HG03135 (cell line): ENCODE measurements around the gene GNE.
"Not testable (repeated sequence)": the region's sequence is repeated elsewhere in the genome, so short reads cannot be mapped to it uniquely, and the experiment has no call there.

Experiments
- ATAC-seq: cut with Tn5 transposase; IDR thresholded peaks from one replicate; pipeline ENCODE4 v1.9.1; 2021; ENCODE audit warnings: mild to moderate bottlenecking, moderate library complexity; ENCODE audit not compliant: unreplicated experiment

The GNE gene

DNA sequence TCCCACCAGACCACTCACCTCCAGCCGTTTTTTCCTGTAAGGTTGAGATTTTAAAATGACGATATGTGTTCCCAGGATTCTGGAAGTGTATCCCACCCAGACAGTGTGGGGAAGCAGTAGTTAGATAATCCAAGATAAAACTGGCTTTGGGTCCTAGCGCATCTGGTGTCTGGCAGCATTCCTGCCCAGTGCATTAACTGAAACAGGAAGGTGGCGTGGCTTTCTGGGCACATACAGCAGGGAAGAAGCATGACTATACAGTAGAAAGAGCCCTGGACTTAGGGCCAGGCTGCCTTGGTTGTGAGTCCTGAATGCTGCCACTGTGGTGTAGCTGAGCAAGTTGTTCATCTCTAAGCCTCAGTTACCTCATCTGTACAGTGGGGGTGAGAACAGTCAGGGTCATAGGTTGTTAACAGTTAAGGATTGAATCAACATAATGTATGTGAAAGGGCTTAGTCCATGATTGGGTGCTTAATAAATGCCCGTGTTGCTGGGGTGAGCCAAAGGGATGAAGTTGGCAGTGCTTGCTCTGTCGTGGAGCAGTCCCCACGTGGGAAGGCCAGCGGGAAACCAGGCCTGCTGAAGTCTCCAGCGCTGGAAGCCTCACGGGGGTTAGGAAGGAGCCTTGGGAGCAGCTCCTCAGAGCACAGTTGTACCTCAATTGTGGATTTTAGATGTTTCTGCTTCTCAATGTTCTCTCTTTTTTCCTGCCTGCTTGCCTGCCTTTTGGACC is 49.6 kb downstream of the GNE start:
- no peak for ATAC-seq

DNA sequence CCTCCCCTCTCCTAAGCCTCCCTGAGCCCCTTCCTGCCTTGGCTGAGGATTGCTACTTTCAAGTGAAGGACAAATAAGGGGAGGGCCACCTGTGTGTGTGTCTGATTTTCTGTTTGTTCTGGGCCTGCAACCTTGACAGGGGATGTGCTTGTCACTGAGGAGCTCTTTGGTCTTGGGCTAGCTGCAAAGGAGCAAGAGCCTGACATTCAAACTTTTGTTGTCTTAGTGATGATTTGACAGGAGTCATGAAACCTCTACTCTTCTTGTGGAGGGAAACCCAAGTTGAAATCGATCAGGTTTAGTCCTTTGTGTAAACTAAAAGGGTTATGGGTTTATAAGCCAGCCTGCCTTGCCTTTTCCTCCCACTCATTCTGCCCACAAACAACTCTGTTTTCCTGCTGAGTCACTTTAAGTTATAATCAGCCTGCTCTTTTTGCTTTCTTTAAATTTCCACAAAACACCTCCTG is 50.7 kb downstream of the GNE start:
- no peak for ATAC-seq

- no peak for ATAC-seq
Measured at GRCh38 chr9:36207016-36207415, 51.2 kb downstream of the GNE start.

DNA sequence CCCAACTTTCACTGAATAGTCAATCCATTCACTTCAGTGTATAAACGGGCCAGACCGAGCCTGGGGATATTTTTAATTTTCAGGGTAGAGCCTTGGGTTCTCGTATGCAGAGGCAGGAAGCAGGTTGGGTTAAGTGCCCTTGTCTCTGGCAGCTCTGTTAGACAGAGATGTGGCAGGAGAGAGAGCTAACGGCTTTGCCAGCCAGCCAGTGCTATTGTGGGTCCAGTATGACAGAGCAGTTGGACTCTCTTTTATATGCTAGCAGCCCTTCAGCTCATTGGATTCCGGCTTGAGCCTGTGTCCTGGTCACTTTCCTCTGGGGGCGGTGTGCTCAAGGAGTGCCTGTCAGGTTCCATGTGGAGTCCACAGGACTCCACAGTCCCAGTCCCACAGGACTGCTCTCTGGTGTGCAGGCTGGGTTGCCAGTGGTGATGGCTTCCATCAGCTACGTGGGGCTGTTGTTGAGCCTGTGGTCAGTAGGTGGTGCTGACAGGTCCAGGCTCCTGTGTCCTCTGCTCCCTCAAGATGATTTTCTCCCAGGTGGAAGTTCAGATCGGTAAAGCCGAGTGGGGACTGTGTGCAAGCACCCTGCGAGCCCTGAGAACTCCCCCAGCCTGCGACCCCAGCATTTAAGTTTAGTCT is 53.2 kb downstream of the GNE start:
- no peak for ATAC-seq

GRCh38 chr9:36194326-36195000 is 63.8 kb downstream of the GNE start:
- ATAC-seq = no peak

DNA sequence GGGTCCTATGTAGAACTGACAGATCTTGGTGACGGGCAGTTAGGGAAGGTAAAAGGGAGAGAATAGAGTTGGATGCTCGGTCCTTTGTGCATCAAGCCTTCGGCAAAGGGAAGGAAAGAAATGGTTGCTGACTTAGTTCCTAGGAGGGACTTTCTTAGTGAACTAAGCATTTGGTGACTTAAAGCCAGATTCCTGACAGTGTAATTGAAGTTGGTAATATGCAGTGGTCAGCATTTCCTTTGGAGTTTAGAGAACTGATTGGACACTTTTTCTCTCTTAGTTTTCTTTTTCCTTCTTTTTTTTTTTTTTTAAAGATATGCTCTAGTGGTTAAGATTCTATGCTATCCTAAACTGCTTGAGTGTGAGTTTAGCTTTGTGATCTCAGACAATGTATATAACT is 65.2 kb downstream of the GNE start:
- no peak for ATAC-seq

DNA sequence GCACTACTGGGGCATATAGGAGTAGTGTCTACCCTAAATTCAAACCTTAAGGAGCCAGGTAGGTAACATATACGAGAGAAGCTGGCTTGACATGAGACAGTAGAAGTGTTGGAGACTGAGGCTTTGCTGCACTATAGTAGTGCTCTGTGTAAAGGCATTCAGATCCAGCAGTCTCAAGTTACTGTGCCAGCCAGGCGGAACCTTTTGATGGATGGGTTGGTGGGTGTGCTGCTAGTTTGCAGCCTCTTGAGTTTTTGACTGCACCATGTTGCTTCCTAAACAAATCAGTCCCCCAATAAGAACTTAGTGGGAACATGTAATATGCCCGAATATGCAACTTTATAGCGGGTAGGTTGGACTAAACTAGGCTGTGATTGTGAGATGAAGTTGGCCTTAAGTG is 66.1 kb downstream of the GNE start:
- ATAC-seq = no peak

DNA sequence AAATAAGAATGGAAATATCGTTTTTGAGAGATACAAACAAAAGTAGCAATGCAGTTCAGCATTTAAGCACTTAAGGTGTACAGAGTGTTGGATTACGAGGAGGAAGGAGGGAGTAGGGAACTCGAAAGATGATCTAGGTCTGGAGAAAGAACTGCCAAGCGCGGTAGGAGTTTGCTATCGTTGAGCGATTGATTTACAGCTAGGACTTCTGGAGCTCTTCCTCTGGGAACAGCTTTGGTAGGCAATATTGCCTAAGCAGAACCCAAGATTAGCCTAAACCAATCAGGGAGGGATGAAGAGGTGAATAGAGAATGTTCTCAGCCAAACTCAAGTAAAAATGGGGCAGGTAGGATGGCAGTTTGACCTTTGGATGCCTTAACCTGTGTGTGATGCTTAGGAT is 66.6 kb downstream of the GNE start:
- no peak for ATAC-seq

DNA sequence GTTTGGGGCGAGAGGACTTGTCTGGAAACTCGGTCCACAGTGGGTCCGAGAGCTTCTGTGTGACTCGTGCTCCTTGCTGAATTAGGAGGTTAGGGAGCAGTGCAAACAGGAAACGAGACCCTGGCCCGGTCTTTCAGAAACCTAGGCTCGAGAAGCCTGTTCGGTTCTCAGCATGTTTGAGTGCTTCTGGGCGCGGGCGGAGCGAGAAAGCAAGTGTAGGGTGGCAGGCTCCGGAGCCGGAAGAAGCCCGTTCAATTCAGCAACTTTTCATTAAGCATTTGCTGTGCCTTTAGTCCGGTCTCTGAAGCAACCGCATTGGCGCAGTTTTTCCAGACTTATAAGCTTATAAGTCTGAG is 67.0 kb downstream of the GNE start:
- ATAC-seq = peak; percentile 13

- ATAC-seq = peak; percentile 96
Measured at GRCh38 chr9:36190388-36191289, 67.6 kb downstream of the GNE start, which contains the start of gene CLTA. TSS of gene CLTA (plus strand) at chr9:36190921. CDS start at chr9:36191057, 136 bp downstream.

GRCh38 chr9:36189976-36190375 is 68.3 kb downstream of the GNE start:
- no peak for ATAC-seq

- no peak for ATAC-seq
Measured at GRCh38 chr9:36188212-36188611, 70.0 kb downstream of the GNE start.

- no peak for ATAC-seq
Measured at GRCh38 chr9:36187414-36187813, 70.8 kb downstream of the GNE start.

GRCh38 chr9:36180243-36180642 is 78.0 kb downstream of the GNE start:
- ATAC-seq = not testable (repeated sequence)

DNA sequence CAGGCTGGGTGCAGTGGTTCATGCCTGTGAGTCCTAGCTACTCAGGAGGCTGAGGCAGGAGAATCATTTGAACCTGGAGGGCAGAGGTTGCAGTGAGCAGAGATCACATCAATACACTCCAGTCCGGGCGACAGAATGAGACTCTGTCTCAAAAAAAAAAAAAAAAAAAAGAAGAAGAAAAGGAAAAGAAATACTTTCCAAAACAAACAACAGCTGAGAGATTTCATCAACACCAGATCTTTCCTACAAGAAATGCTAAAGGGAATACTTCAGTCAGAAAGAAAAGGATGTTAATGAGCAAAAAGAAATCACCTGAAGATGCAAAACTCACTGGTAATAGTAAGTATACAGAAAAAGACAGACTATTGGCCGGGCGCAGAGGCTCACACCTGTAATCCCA is 80.7 kb downstream of the GNE start:
- no peak for ATAC-seq

GRCh38 chr9:36176496-36176895 is 81.8 kb downstream of the GNE start:
- ATAC-seq = not testable (repeated sequence)

- not testable (repeated sequence) for ATAC-seq
Measured at GRCh38 chr9:36175209-36175608, 83.0 kb downstream of the GNE start.

GRCh38 chr9:36174731-36175130 is 83.5 kb downstream of the GNE start:
- ATAC-seq = no peak

GRCh38 chr9:36174271-36174670 is 84.0 kb downstream of the GNE start:
- ATAC-seq = no peak

- ATAC-seq = no peak
Measured at GRCh38 chr9:36173861-36174260, 84.4 kb downstream of the GNE start.

GRCh38 chr9:36170531-36170930 is 87.7 kb downstream of the GNE start:
- no peak for ATAC-seq
